ENCODE measurements around the gene DSTN. TPM values are rescaled to one million over a fixed set of nuclear protein-coding genes. Genes with fewer than 3 reads are reported as not detected.

DSTN gene
- polyA plus RNA-seq, 4 donors, result 145 to 360 (median 185) TPM

DNA sequence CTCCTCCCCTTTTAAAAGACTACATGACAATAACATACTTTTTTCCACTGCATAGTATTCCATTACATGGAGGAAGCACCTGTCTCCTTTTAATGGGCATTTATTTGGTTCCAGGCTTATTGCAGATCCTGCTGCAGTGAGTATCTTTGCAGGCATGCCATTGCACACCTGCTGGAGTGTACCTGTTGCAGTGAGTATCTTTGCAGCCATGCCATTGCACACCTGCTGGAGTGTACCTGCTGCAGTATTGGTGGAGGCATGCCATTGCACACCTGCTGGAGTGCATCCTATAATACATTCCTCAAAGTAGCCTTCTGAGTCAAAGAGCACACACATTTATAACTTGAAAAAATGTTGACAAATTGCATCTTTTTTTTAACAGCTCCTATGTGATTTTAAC, 40.3 kb upstream of the DSTN start:
- Histone ChIP-seq H3K4me1 (ENCODE audit: control insufficient read depth in 3 of 3, insufficient read depth in 2 of 3, low read depth in 1 of 3, low read length in 2 of 3) (no peaks in the 10 kb centered on the region), H3K27ac (ENCODE audit: low read depth in 1 of 3, low read length in 2 of 3) (no peak overlapping the region), H3K9me3 (ENCODE audit: control insufficient read depth in 2 of 2, insufficient read depth in 1 of 2, low read depth in 1 of 2, low read length in 1 of 2) (no peaks in the 10 kb centered on the region), H3K4me3 (ENCODE audit: low read depth in 1 of 3, low read length in 3 of 3) (no peak overlapping the region), H3K36me3 (ENCODE audit: control insufficient read depth in 3 of 3, insufficient read depth in 2 of 3, low read depth in 1 of 3, low read length in 3 of 3) (no peaks in the 10 kb centered on the region), H3K27me3 (ENCODE audit: control insufficient read depth in 3 of 3, insufficient read depth in 3 of 3, low read length in 3 of 3) (peaks cover 0 to 3% (median 0%) of the 10 kb centered on the region in 3 donors)
- FAIRE-seq (no peak), DNase-seq (no peak)

DNA sequence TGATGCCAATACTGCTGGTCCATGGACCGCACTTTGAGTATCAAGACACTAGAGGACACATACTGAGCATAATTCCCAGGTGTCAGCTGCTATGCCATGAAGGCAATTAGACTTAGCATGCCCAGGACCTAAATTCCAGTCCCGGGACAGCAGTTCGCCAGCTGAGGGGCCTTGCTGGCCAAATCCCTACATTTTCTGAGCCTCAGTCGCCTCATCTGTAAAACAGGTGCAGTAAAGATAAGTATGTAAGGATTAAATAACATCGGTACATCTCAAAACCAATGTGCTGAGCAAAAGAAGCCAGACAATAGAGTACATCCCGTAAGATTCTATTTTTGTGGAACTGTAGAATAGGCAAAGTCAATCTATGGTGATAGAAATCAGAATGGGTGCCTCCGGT, 39.7 kb upstream of the DSTN start:
- no peaks in the 10 kb centered on the region for H3K9me3 ChIP-seq (ENCODE audit: control insufficient read depth in 2 of 2, insufficient read depth in 1 of 2, low read depth in 1 of 2, low read length in 1 of 2)
- no peaks in the 10 kb centered on the region for H3K36me3 ChIP-seq (ENCODE audit: control insufficient read depth in 3 of 3, insufficient read depth in 2 of 3, low read depth in 1 of 3, low read length in 3 of 3)
- H3K4me3 ChIP-seq (ENCODE audit: low read depth in 1 of 3, low read length in 3 of 3), result no peak overlapping the region
- 68 to 84% (median 77%) methylated on average over 7 of the region's 7 CpGs for WGBS, 3 donors
- no peak for DNase-seq
- no peaks in the 10 kb centered on the region for H3K4me1 ChIP-seq (ENCODE audit: control insufficient read depth in 3 of 3, insufficient read depth in 2 of 3, low read depth in 1 of 3, low read length in 2 of 3)
- no peak for FAIRE-seq
- peaks cover 0 to 3% (median 0%) of the 10 kb centered on the region in 3 donors for H3K27me3 ChIP-seq (ENCODE audit: control insufficient read depth in 3 of 3, insufficient read depth in 3 of 3, low read length in 3 of 3)
- no peak overlapping the region for H3K27ac ChIP-seq (ENCODE audit: low read depth in 1 of 3, low read length in 2 of 3)

DNA sequence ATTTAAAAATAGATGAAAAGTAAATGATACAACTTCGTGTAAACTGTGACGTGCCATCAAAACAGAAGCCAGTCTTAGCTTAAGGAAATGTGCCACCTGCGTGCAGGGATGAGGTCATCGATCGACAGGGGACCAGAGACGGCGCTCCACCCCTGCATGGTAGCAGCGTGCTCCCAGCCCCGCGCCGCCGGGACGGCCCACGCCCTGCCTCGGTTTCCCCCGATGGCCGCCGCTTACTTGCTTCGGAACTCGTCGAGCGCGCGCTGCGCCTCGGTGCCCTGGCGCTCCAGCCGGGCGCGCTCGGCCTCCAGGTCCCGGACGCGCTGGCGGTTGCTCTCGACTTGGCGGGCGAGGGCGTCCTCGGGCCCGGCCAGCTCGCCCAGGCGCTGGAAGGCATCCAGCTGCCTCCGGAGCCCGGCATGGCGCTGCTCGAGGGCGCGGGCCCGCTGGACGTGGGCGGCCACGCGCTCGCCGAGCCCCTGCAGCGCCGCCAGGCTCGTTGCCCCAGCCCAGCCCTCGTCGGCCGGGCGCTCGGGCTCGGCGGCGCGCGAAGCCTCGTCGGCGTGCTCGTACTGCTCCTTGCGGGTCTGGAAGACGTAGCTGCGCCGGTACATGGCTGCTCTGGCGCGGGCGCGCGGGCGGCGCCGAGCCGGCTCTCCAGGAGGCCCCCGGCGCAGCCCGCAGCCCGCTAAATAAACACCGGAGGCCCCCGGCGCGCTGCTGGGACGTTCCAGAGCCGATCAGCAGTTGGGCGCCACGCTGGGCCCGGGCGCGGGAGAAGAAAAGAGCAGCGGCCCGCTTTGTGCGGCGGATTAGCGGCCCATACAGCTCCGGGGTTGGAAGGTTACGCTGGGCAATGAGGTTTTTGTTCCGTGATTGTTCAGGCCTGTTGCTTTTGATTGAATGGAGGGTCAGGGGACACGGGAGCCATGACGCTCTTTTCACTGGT, 38.9 kb upstream of the DSTN start, which contains the start of gene BFSP1:
Gene BFSP1, minus strand, starts transcription at position 664 of the 949 bp plus-strand sequence. Its CDS starts 50 bp downstream, at position 614.
- WGBS, 3 donors, result 0 to 1% (median 1%) methylated on average over 72 to 111 of the region's 111 CpGs
- Histone ChIP-seq H3K27ac (ENCODE audit: low read depth in 1 of 3, low read length in 2 of 3) (peak within 1 kb of the TSS in 1 of 3 donors; percentile 61), H3K4me3 (ENCODE audit: low read depth in 1 of 3, low read length in 3 of 3) (peak within 1 kb of the TSS; percentile 30 to 63 (median 53)), H3K4me1 (ENCODE audit: control insufficient read depth in 3 of 3, insufficient read depth in 2 of 3, low read depth in 1 of 3, low read length in 2 of 3) (no peaks in the 10 kb centered on the region), H3K9me3 (ENCODE audit: control insufficient read depth in 2 of 2, insufficient read depth in 1 of 2, low read depth in 1 of 2, low read length in 1 of 2) (no peaks in the 10 kb centered on the region), H3K27me3 (ENCODE audit: control insufficient read depth in 3 of 3, insufficient read depth in 3 of 3, low read length in 3 of 3) (peaks cover 0 to 3% (median 0%) of the 10 kb centered on the region in 3 donors), H3K36me3 (ENCODE audit: control insufficient read depth in 3 of 3, insufficient read depth in 2 of 3, low read depth in 1 of 3, low read length in 3 of 3) (no peaks in the 10 kb centered on the region)
- DNase-seq (peak; percentile 62 to 75), FAIRE-seq (no peak)

DNA sequence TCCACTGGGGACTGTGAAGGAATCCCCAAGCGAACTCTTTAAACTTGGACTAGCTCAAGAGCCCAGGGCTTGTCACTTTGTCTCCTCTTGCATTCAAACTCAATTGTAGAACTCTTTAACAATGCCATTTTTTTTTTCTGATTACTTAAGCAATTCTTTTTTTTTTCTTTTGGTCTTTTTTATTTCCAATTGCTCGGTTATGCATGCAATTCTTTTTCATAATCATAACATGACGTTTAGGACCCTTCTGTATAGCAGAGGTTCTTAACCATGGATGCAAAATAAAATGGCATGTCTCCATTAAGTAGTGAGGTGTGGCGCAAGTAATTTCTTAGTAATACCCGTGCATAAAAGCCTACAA, 38.2 kb upstream of the DSTN start:
- FAIRE-seq (no peak), DNase-seq (no peak)
- Histone ChIP-seq H3K9me3 (ENCODE audit: control insufficient read depth in 2 of 2, insufficient read depth in 1 of 2, low read depth in 1 of 2, low read length in 1 of 2) (no peaks in the 10 kb centered on the region), H3K36me3 (ENCODE audit: control insufficient read depth in 3 of 3, insufficient read depth in 2 of 3, low read depth in 1 of 3, low read length in 3 of 3) (no peaks in the 10 kb centered on the region), H3K4me1 (ENCODE audit: control insufficient read depth in 3 of 3, insufficient read depth in 2 of 3, low read depth in 1 of 3, low read length in 2 of 3) (no peaks in the 10 kb centered on the region), H3K27ac (ENCODE audit: low read depth in 1 of 3, low read length in 2 of 3) (peak overlapping the region in 1 of 3 donors; percentile 61), H3K4me3 (ENCODE audit: low read depth in 1 of 3, low read length in 3 of 3) (peak overlapping the region in 2 of 3 donors; percentile 53 to 63), H3K27me3 (ENCODE audit: control insufficient read depth in 3 of 3, insufficient read depth in 3 of 3, low read length in 3 of 3) (peaks cover 0 to 3% (median 0%) of the 10 kb centered on the region in 3 donors)
- 58 to 73% (median 61%) methylated on average over 5 of the region's 5 CpGs for WGBS, 3 donors

DNA sequence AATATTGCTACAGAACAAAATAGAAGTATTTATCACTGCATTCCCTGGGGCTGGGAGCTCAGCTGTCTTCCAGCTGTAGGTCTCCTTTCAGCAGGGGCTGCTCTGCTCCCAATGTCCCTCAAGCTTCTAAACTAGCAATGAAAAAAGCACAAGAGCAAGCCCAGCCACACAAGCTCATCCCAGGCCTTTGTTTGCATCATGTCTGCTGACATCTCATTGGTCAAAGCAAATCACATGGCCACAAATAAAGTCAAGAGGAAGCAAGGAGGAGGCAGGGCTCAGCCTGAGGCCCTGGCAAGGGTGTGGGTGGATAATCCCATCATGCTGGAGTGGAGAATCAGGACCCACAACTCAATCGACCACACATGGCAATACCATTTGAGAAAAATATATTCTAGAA, 36.5 kb upstream of the DSTN start:
- Histone ChIP-seq H3K4me3 (ENCODE audit: low read depth in 1 of 3, low read length in 3 of 3) (no peak overlapping the region), H3K36me3 (ENCODE audit: control insufficient read depth in 3 of 3, insufficient read depth in 2 of 3, low read depth in 1 of 3, low read length in 3 of 3) (no peaks in the 10 kb centered on the region), H3K27me3 (ENCODE audit: control insufficient read depth in 3 of 3, insufficient read depth in 3 of 3, low read length in 3 of 3) (peaks cover 0 to 3% (median 0%) of the 10 kb centered on the region in 3 donors), H3K4me1 (ENCODE audit: control insufficient read depth in 3 of 3, insufficient read depth in 2 of 3, low read depth in 1 of 3, low read length in 2 of 3) (no peaks in the 10 kb centered on the region), H3K27ac (ENCODE audit: low read depth in 1 of 3, low read length in 2 of 3) (no peak overlapping the region), H3K9me3 (ENCODE audit: control insufficient read depth in 2 of 2, insufficient read depth in 1 of 2, low read depth in 1 of 2, low read length in 1 of 2) (no peaks in the 10 kb centered on the region)
- 19 to 42% (median 31%) methylated on average over 1 of the region's 1 CpG for WGBS, 3 donors
- FAIRE-seq (no peak), DNase-seq (peak; percentile 26 to 45)

DNA sequence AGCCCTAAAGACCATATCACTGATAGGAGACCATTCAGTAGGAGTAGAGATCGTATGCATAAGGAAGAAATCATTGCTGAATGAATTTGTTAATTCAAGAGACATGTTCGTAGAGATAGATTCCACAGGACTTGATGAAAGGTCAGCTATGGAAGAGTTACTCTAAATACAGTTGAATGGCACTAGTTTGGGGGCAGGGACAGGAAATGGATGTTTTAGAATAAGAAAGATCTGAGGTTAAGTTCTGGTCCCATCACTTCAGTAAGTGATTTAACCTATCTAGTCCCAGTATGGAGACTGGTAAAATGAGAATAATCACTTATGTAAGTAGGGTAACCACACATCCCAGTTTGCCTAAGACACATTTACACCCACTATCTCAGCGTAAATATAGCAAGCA, 35.8 kb upstream of the DSTN start:
- WGBS, 3 donors, result 83 to 93% (median 89%) methylated on average over 3 of the region's 3 CpGs
- H3K27me3 ChIP-seq (ENCODE audit: control insufficient read depth in 3 of 3, insufficient read depth in 3 of 3, low read length in 3 of 3), result peaks cover 0 to 3% (median 0%) of the 10 kb centered on the region in 3 donors

DNA sequence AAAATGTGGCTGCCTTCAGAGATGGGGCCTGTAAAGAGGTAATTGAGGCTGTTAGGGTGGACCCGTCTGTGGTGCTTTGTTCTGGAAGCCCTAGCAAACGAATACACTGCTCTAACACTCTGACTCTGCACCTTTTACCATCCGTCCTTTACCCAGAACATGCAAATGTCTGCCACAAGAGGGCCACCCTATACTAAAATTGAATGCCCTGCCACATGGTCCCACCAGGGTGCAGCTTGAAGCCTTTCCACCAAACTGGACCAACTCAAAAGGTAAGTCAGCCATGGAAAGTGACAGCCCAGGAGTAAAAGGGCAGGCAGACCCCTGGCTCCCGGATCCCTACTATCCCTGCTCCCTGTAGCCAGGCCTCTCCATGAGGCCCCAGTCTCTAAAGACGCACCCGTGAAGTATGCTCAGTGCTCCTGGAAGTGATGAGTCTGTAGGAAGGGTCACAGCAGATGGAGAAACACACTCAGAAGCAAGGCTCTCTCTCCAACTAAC, 32.9 kb upstream of the DSTN start:
- peak; percentile 72 to 86 for DNase-seq
- Histone ChIP-seq H3K9me3 (ENCODE audit: control insufficient read depth in 2 of 2, insufficient read depth in 1 of 2, low read depth in 1 of 2, low read length in 1 of 2) (no peaks in the 10 kb centered on the region), H3K27me3 (ENCODE audit: control insufficient read depth in 3 of 3, insufficient read depth in 3 of 3, low read length in 3 of 3) (peaks cover 0 to 4% (median 0%) of the 10 kb centered on the region in 3 donors), H3K4me1 (ENCODE audit: control insufficient read depth in 3 of 3, insufficient read depth in 2 of 3, low read depth in 1 of 3, low read length in 2 of 3) (no peaks in the 10 kb centered on the region), H3K27ac (ENCODE audit: low read depth in 1 of 3, low read length in 2 of 3) (no peak overlapping the region), H3K4me3 (ENCODE audit: low read depth in 1 of 3, low read length in 3 of 3) (no peak overlapping the region), H3K36me3 (ENCODE audit: control insufficient read depth in 3 of 3, insufficient read depth in 2 of 3, low read depth in 1 of 3, low read length in 3 of 3) (no peaks in the 10 kb centered on the region)
- FAIRE-seq, result no peak
- 25 to 30% (median 27%) methylated on average over 6 of the region's 6 CpGs for WGBS, 3 donors

More for the DNA sequence above, 35.8 kb upstream of the DSTN start:
- DNase-seq, result no peak
- no peaks in the 10 kb centered on the region for H3K4me1 ChIP-seq (ENCODE audit: control insufficient read depth in 3 of 3, insufficient read depth in 2 of 3, low read depth in 1 of 3, low read length in 2 of 3)
- no peaks in the 10 kb centered on the region for H3K9me3 ChIP-seq (ENCODE audit: control insufficient read depth in 2 of 2, insufficient read depth in 1 of 2, low read depth in 1 of 2, low read length in 1 of 2)
- H3K36me3 ChIP-seq (ENCODE audit: control insufficient read depth in 3 of 3, insufficient read depth in 2 of 3, low read depth in 1 of 3, low read length in 3 of 3), result no peaks in the 10 kb centered on the region
- H3K27ac ChIP-seq (ENCODE audit: low read depth in 1 of 3, low read length in 2 of 3), result no peak overlapping the region
- FAIRE-seq, result no peak
- H3K4me3 ChIP-seq (ENCODE audit: low read depth in 1 of 3, low read length in 3 of 3), result no peak overlapping the region

DNA sequence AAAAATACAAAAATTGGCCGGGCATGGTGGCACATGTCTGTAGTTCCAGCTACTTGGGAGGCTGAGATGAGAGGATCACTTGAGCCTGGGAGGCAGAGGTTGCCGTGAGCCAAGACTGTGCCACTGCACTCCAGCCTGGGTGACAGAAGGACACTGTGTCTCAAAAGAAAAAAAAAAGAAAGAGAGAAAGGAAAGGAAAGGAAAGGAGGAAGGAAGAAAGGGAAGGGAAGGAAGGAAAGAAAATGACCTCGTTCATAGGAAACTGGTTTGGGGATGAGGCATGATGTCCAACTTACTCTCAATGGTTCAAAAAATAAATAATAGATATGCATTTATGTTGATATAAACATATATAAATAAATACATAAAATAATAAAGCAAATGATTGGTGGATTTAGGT, 31.9 kb upstream of the DSTN start:
- no peak overlapping the region for H3K27ac ChIP-seq (ENCODE audit: low read depth in 1 of 3, low read length in 2 of 3)
- H3K4me1 ChIP-seq (ENCODE audit: control insufficient read depth in 3 of 3, insufficient read depth in 2 of 3, low read depth in 1 of 3, low read length in 2 of 3), result no peaks in the 10 kb centered on the region
- FAIRE-seq (no peak), DNase-seq (no peak)
- H3K9me3 ChIP-seq (ENCODE audit: control insufficient read depth in 2 of 2, insufficient read depth in 1 of 2, low read depth in 1 of 2, low read length in 1 of 2), result no peaks in the 10 kb centered on the region
- no peaks in the 10 kb centered on the region for H3K36me3 ChIP-seq (ENCODE audit: control insufficient read depth in 3 of 3, insufficient read depth in 2 of 3, low read depth in 1 of 3, low read length in 3 of 3)
- peaks cover 0 to 4% (median 0%) of the 10 kb centered on the region in 3 donors for H3K27me3 ChIP-seq (ENCODE audit: control insufficient read depth in 3 of 3, insufficient read depth in 3 of 3, low read length in 3 of 3)
- 80 to 85% (median 83%) methylated on average over 3 of the region's 3 CpGs for WGBS, 3 donors
- no peak overlapping the region for H3K4me3 ChIP-seq (ENCODE audit: low read depth in 1 of 3, low read length in 3 of 3)
